ELF-1 (cell line): ENCODE measurements around the gene UVSSA.

Experiments used
- DNase-seq: peaks from one replicate; pipeline ENCODE4 v3.0.0-alpha.2; 2016; ENCODE audit warnings: low read depth, low spot score

Gene UVSSA

DNA sequence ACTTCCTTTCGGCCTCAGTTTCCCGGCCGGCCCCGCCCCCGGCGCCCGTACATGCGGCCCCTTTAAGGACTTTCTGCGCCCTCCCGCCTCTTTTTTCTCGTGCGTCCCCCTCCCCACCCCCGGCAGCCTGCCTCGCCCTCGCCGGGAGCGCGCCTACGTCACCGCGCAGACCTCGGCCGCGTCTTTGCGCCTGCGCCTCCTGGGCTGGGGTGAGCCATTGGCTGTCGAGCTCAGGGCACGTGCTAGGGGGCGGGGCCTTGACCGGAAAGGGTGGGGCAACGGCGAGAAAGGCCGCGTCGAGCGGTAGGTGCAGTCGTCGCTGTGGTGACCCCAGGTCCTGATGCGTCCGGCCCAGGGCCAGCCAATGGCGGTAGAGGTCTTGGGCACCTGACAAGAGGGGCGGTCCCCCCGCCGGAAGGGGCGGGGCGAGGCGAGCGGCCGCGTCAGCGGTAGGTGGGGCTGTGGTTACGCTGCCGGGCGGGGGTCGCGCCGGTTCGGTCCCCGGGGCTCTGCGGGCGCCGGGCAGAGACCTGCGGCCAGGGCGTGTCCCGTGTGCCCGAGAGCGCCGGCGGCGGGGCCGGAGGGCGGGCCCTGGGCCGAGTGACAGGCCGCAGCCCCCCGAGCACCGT, at the start of gene UVSSA:
Gene UVSSA (plus strand): TSS at position 428 of the 629 bp plus-strand sequence. CDS start 884 bp downstream, outside the sequence.
- peak; percentile 100 for DNase-seq

GRCh38 chr4:1297456-1298325, 49.3 kb upstream of the UVSSA start:
- DNase-seq: no peak

GRCh38 chr4:1298461-1298860, 48.5 kb upstream of the UVSSA start:
- DNase-seq: no peak

DNA sequence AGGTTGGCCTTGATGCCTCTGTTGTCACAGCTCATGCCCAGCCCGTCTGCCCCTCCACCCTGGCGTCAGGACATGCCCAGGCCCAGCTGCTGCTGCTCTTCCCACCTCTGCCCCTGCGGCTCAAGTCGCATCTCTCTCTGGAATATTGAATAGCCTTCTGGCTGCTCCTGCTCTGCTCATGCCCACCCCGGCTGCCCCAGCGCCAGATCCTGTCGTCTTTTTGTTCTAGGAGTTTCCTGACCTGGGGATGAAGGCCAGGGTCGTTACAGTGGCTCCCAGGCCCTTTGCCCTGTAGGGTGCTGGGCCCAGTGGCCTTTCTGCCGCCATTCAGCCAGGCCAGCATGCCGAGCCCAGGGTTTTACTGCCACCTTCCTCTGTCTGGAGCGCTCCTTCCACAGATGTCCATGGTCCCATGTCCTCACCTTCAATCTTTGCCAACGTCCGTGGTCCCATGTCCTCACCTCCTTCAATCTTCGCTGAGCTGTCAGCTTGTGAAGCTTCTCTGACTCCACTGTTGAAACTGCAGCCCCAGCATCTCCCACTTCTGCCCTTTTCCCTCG, 47.6 kb upstream of the UVSSA start:
- no peak for DNase-seq

- DNase-seq: no peak
Observed at GRCh38 chr4:1300466-1301455, 46.2 kb upstream of the UVSSA start.

- DNase-seq: no peak
Observed at GRCh38 chr4:1302159-1302558, 44.8 kb upstream of the UVSSA start.

- DNase-seq: no peak
Observed at GRCh38 chr4:1305261-1305711, 41.7 kb upstream of the UVSSA start.

DNA sequence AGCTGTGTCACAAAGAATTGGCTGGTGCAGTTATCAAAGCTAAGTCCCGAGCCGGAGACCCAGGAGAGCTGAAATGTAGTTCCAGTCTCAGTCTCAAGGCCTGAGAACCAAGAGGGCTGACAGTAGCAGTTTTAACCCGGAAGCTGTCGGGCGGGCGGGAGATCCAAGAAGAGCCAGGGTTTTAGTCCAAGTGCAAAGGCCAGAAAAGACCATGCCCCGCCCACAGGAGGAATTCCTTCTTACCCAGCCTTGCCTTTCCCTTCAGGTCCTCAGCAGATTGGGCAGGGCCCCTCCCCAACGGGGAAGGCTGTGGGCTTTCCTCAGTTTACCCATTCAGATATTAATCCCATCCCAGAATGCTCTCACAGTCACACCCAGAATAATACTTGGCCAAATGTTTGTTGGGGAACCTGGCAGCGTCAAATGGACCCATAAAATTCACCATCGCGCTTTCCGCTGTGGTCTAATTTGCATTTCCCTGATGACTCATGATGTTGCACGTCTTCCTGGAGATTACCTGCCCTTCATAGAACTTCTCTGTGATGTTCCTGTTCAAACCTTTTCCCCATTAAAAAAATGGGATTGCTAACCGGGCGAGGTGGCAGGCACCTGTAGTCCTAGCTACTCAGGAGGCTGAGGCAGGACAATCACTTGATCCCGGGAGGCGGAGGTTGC, 41.1 kb upstream of the UVSSA start:
- peak; percentile 33 for DNase-seq

- no peak for DNase-seq
Observed at GRCh38 chr4:1307951-1308735, 38.9 kb upstream of the UVSSA start.

DNA sequence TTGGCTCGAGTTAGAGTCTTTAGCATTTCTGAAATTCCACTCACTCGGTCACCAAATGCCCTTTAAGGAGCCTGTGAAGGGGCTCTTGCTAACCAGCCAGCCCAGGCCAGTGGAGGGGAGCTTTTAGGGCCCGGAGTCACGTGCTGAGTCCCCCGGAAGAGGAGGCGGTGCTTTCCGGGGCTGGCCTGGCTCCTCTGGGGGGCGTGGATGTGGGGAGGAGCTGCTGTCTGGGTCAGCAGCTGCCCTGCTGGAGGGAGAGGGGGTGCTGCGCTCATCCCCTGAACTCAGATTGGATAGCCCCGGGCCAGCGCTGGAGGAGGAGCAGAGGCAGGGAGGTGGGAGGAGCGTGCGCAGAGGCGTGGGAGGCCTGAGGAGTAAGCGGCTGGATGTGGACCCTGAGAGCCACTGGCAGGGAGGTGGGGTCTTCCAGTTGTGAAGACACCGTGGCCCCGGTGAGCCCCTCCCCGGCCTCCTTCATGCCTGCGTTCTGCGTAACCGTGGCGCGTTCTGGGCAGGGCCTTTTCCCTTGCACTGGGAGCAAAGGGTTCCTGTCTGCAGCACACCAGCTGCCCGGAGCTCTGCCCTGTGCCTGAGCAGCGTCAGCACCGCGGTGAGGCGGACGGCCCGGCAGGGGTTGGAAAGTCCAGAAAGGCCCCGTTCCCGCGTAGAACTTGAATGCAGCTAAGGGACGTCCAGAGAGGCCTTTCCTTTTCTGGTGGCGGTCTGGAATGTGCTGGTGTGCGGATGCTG, 37.6 kb upstream of the UVSSA start:
- DNase-seq: peak; percentile 98

DNA sequence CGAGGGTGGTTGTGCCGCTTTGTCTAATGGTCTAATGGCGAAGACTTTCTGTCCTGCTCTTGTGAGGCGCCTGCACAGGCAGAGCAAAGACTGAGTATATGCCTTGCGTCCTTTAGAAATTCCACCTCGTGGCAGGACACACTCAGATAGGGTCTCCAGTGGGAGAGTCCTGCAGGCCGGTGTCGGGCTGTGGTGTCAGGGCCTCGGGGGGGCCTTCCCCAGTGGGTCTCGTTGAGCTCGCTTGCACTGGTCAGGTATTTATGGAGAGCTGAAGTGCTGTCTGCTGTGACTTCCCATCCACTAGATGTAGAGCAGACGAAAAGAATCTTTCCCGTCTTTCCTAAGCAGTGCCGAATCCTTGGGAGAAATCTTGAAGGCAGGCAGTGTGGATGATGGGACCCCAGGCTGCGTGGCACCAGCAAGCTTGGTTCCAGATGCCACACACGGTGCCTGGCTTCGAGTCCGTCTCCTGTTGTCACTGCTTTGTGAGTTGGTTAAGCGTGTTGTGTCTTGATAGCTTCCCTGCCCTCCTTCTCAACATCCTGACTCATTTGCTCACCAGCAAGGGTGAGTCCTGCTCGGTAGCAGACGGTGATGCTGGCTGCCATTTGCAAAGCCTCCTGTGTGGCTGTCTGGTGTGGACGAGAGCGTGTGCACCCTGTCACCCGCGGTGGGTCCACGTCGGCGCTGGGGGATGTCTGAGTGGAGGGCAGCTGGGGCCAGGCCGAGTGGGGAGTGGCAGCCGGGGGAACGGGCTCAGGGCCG, 36.8 kb upstream of the UVSSA start:
- DNase-seq: no peak

GRCh38 chr4:1310796-1311631, 36.0 kb upstream of the UVSSA start:
- no peak for DNase-seq

DNA sequence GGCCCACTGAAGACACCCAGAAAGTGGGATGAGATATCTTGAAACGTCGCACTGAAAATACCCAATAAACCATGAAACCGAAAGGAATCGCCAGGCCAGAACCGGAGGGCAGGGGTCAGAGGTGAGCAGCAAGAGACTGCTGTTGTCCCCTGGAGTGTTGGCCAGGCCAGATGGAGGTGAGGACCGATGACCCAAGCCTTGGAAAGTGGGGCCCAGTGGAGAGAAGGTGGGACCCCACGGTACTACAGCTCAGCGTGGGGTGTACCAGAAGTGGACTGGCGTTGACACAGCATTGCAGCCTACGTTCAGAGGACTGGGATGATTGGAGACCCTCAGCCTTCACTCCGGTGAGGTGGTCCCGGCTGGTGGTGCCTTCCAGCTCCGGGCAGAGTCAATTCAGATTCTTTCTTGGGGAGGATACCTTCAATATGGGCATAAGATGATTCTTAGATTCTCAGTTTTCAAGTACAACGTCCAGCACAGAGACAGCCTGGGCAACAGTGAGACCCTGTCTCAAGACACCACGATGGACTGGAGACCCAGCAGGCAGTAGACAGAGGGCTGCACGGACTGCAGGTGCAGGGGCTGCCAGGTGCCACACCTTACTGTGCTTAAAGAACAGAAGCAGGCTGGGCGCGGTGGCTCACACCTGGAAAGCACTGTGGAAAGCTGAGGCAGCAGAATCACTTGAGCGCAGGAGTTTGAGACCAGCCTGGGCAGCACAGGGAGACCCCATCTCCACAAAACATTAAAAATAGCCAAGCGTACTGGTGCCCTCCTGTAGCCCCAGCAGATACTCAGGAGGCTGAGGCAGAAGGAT, 34.0 kb upstream of the UVSSA start:
- no peak for DNase-seq

DNA sequence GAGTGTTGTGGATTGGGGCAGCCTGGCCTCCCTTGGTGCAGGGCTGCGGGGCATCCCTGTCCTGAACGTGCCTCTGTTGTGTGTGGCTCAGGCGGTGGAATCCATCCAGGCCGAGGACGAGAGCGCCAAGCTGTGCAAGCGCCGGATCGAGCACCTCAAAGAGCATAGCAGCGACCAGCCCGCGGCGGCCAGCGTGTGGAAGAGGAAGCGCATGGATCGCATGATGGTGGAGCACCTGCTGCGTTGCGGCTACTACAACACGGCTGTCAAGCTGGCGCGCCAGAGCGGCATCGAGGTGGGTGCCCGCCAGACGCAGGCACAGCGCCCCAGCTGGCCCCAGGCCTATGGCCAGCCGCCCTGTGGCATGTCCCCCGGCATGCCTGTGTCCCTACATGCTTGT, 31.7 kb upstream of the UVSSA start:
- no peak for DNase-seq

GRCh38 chr4:1315836-1316536, 31.0 kb upstream of the UVSSA start:
- DNase-seq: no peak

- no peak for DNase-seq
Observed at GRCh38 chr4:1316537-1317168, 30.4 kb upstream of the UVSSA start.
